Fibroblast of lung (primary cell): ENCODE measurements around the gene PMEPA1. TPM values are rescaled to one million over a fixed set of nuclear protein-coding genes. Genes with fewer than 3 reads are reported as not detected.

Experiments used
- DNase-seq, 2 donors: peaks; one replicate each; pipeline versions ENCODE4 v3.0.0 to v3.0.0-alpha.2; 2010; ENCODE audit warnings: low read depth in 2 of 2
- H2AFZ ChIP-seq: 2 replicates; pipeline ENCODE4 v1.5.1; 2012; ENCODE audit warnings: low read length, control low read depth, inconsistent platforms
- H3K27ac ChIP-seq: 2 replicates; pipeline ENCODE4 v1.5.1; 2011; ENCODE audit warnings: low read length, control low read depth; ENCODE audit not compliant: insufficient read depth
- H3K27me3 ChIP-seq: 2 replicates; pipeline ENCODE4 v1.5.1; 2011; ENCODE audit warnings: mild to moderate bottlenecking, low read length; ENCODE audit not compliant: control insufficient read depth, insufficient read depth
- H3K36me3 ChIP-seq: 2 replicates; pipeline ENCODE4 v1.5.1; 2011; ENCODE audit warnings: low read length; ENCODE audit not compliant: control insufficient read depth, insufficient read depth
- H3K4me1 ChIP-seq: 2 replicates; pipeline ENCODE4 v1.5.1; 2011; ENCODE audit warnings: low read length; ENCODE audit not compliant: control insufficient read depth, insufficient read depth; ENCODE audit errors: extremely low read depth
- H3K4me2 ChIP-seq: 2 replicates; pipeline ENCODE4 v1.5.1; 2011; ENCODE audit warnings: low read length, control low read depth; ENCODE audit not compliant: insufficient read depth; ENCODE audit errors: extremely low read depth
- H3K4me3 ChIP-seq, 4 experiments: fragments of 200-600 bp in 1 of 4; sonication (generic) in 1 of 4; replicated peaks in 1 of 4; 2 replicates each; pipeline ENCODE4 v1.5.1; 2011 to 2016; ENCODE audit warnings: low read length in 4 of 4, low read depth in 3 of 4, mild to moderate bottlenecking in 3 of 4, control low read depth in 2 of 4, inconsistent platforms in 1 of 4, mixed read lengths in 1 of 4; ENCODE audit not compliant: insufficient read depth in 1 of 4; ENCODE audit errors: control extremely low read depth in 1 of 4
- H3K79me2 ChIP-seq: 2 replicates; pipeline ENCODE4 v1.5.1; 2012; ENCODE audit warnings: mild to moderate bottlenecking, low read length, inconsistent platforms; ENCODE audit not compliant: control insufficient read depth, insufficient read depth
- H3K9ac ChIP-seq: 2 replicates; pipeline ENCODE4 v1.5.1; 2011; ENCODE audit warnings: mild to moderate bottlenecking, low read length, control low read depth; ENCODE audit not compliant: insufficient read depth
- H3K9me3 ChIP-seq: 2 replicates; pipeline ENCODE4 v1.5.1; 2012; ENCODE audit warnings: low read depth, low read length; ENCODE audit not compliant: control insufficient read depth, insufficient read depth
- H4K20me1 ChIP-seq: 2 replicates; pipeline ENCODE4 v1.5.1; 2011; ENCODE audit warnings: low read length; ENCODE audit not compliant: control insufficient read depth, insufficient read depth; ENCODE audit errors: extremely low read depth
- EZH2 ChIP-seq: IDR thresholded peaks from 2 replicates; pipeline ENCODE4 v1.5.1; 2012; ENCODE audit warnings: low read length, control low read depth, mild to moderate bottlenecking; ENCODE audit errors: missing control alignments
- polyA plus RNA-seq, 2 donors: library from polyadenylated mRNA; depleted of rRNA in 1 of 2; stranded (reverse) in 1 of 2; unstranded in 1 of 2; fragments of >200 nt; gene quantifications; 2 replicates each; pipeline ENCODE4 v1.2.1, GENCODE V29; 2011 to 2012; ENCODE audit warnings: missing spikeins in 1 of 2
- total RNA-seq: library from RNA; depleted of rRNA; stranded (reverse); fragments of >200 nt; gene quantifications from 2 replicates; pipeline ENCODE4 v1.2.1, GENCODE V29; 2014
- TF ChIP-seq, protein P1 (sequence below), 2 donors: IDR thresholded peaks in 1 of 2; conservative IDR thresholded peaks in 1 of 2; 1 replicate in 1 of 2; 2 replicates in 1 of 2; pipeline ENCODE4 v1.5.1; 2011 to 2012; ENCODE audit warnings: low read length in 2 of 2, control low read depth in 1 of 2, inconsistent platforms in 1 of 2, low read depth in 1 of 2, mild to moderate bottlenecking in 1 of 2

Gene PMEPA1
- total and polyA plus RNA-seq, 2 donors (not counting 1 experiment from before 2014, with no cell fraction given), result 0.19 to 0.33 TPM

DNA sequence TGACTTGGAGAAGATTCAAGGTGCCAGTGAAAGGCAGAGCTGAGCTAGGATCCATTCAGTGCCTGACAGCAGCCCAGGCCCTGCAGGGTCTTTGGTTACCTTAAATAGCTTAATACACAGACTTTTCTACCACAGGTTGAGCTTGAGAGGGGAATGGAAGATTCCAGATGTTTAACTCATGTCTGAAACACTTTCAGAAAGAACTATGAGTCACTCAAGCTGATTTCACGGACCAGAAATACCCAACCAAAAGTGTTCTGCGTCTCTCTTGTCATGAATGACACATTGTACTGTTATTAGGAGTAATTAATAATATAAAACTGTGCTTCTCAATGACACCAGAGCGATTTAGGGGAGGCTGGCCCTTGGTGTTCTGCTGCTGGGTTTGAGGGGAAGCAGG lies 6.4 kb upstream of the PMEPA1 start:
- no peaks in the 10 kb centered on the region for H3K9me3 ChIP-seq
- H3K36me3 ChIP-seq, result no peaks in the 10 kb centered on the region
- H3K4me1 ChIP-seq, result no peaks in the 10 kb centered on the region
- no peak overlapping the region for H2AFZ ChIP-seq
- peak; percentile 54 to 91 for DNase-seq
- H3K27me3 ChIP-seq, result peaks cover under 1% of the 10 kb centered on the region
- TF ChIP-seq, protein P1, sequence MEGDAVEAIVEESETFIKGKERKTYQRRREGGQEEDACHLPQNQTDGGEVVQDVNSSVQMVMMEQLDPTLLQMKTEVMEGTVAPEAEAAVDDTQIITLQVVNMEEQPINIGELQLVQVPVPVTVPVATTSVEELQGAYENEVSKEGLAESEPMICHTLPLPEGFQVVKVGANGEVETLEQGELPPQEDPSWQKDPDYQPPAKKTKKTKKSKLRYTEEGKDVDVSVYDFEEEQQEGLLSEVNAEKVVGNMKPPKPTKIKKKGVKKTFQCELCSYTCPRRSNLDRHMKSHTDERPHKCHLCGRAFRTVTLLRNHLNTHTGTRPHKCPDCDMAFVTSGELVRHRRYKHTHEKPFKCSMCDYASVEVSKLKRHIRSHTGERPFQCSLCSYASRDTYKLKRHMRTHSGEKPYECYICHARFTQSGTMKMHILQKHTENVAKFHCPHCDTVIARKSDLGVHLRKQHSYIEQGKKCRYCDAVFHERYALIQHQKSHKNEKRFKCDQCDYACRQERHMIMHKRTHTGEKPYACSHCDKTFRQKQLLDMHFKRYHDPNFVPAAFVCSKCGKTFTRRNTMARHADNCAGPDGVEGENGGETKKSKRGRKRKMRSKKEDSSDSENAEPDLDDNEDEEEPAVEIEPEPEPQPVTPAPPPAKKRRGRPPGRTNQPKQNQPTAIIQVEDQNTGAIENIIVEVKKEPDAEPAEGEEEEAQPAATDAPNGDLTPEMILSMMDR (conservative IDR thresholded peaks at IDR 0.05 in 1 of 2, IDR thresholded peaks at IDR 0.05 in 1 of 2; ENCODE audit: low read depth in 1 of 2, low read length in 2 of 2), result no peak
- TF ChIP-seq EZH2, result no peak
- H3K27ac ChIP-seq, result no peak overlapping the region
- no peak overlapping the region for H3K9ac ChIP-seq
- H4K20me1 ChIP-seq, result no peaks in the 10 kb centered on the region
- no peak overlapping the region for H3K4me2 ChIP-seq
- no peaks in the 10 kb centered on the region for H3K79me2 ChIP-seq
- H3K4me3 ChIP-seq, result no peak overlapping the region

DNA sequence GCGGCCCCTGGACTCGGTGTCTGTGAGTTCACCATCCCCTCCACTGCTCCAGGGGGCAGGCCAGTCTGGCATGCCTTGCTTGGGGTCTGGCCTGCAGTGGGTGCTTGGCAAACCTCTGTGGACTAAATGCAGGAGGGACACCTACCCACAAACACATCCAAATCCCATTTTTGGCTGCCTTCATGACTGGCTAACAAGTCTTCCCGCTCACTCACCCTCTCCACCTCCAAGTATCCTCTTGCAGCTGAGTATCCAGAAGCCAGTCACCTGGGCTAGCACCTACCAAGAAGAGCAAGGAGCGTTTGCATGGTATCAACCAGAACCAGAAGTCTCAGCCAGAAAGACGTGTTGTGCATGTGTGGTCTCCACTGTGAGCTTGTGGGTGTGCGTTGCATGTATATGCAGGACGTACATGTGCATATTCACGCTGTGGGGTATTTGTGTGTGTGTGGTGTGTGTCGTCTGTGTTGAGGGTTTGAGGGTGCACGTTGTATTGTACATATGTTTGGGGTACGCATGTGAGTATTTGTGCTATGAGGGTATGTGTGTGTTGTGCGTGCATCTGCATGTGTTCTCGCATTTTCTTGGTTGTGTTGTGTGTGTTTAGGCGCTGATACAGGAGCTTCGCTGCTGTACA lies 5.6 kb upstream of the PMEPA1 start:
- no peak overlapping the region for H3K27ac ChIP-seq
- H2AFZ ChIP-seq, result no peak overlapping the region
- no peaks in the 10 kb centered on the region for H3K79me2 ChIP-seq
- TF ChIP-seq, protein P1 (conservative IDR thresholded peaks at IDR 0.05 in 1 of 2, IDR thresholded peaks at IDR 0.05 in 1 of 2; ENCODE audit: low read depth in 1 of 2, low read length in 2 of 2), result no peak
- no peak for TF ChIP-seq EZH2
- no peaks in the 10 kb centered on the region for H4K20me1 ChIP-seq
- H3K36me3 ChIP-seq, result no peaks in the 10 kb centered on the region
- H3K9ac ChIP-seq, result no peak overlapping the region
- no peaks in the 10 kb centered on the region for H3K4me1 ChIP-seq
- H3K4me2 ChIP-seq, result no peak overlapping the region
- H3K9me3 ChIP-seq, result no peaks in the 10 kb centered on the region
- no peak overlapping the region for H3K4me3 ChIP-seq
- no peak for DNase-seq
- H3K27me3 ChIP-seq, result peaks cover 6% of the 10 kb centered on the region

DNA sequence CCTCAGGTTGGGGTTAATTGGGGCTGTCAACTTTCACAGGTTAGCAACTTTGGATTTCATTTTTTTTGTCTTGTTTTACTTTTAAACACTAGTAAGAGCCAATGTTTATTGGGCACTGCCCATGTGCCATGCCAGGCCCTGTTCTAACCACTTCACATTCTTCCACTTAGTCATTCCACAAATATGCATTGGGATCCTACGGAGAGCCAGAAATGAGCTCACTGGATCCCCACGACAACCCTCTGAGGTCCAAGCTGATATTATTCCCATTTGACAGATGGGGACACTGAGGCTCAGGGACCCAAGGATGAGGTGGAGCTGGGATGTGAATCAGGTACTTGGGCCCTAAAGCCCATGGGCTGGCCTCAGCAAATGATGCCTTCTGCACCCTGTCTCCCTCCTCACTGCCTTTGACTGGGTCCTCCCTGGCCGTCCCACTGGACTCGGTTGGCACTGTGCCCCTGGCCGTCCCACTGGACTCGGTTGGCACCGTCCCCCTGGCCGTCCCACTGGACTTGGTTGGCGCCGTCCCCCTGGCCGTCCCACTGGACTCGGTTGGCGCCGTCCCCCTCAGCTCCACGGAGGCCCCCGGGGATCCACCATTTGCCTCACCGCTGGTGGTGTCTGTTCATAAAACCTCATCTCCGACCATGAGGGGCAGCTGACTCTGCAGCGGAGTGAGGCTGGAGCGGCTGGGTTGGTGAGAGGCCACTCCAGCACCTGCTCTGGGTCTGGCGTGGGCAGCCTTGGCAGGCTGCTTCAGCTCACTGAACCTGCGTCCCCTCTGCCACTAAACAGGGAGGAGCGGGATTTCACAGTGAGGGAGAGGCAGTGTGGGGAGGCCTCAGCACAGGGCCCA lies 4.8 kb upstream of the PMEPA1 start:
- Histone ChIP-seq H3K36me3 (no peaks in the 10 kb centered on the region), H3K4me2 (no peak overlapping the region), H3K4me1 (no peaks in the 10 kb centered on the region), H3K9me3 (no peaks in the 10 kb centered on the region), H3K9ac (no peak overlapping the region), H3K27me3 (peaks cover 6% of the 10 kb centered on the region), H4K20me1 (no peaks in the 10 kb centered on the region), H2AFZ (no peak overlapping the region), H3K27ac (no peak overlapping the region), H3K79me2 (no peaks in the 10 kb centered on the region), H3K4me3 (no peak overlapping the region)
- TF ChIP-seq, protein P1 (conservative IDR thresholded peaks at IDR 0.05 in 1 of 2, IDR thresholded peaks at IDR 0.05 in 1 of 2; ENCODE audit: low read depth in 1 of 2, low read length in 2 of 2), result no peak
- no peak for TF ChIP-seq EZH2
- DNase-seq, result peak; percentile 66 to 82
